ENCODE data around the gene MEIS3.
"Not testable (repeated sequence)": the region's sequence is repeated elsewhere in the genome, so short reads cannot be mapped to it uniquely, and the experiment has no call there.

GRCh38 chr19:47384533-47384932 lies 34.8 kb downstream of the MEIS3 start:
- not testable (repeated sequence) for TF ChIP-seq GATA1 (IDR thresholded peaks at IDR 0.05; ENCODE audit: low read depth, low read length); POLR2A (IDR thresholded peaks at IDR 0.05; ENCODE audit: low read length)
